Thymus (tissue), 11 donors: ENCODE measurements around the gene ERGIC3. TPM values are rescaled to one million over a fixed set of nuclear protein-coding genes. Genes with fewer than 3 reads are reported as not detected.

Experiments
- DNase-seq, 9 donors: peaks; one replicate each; pipeline ENCODE4 v3.0.0-alpha.2; 2013; ENCODE audit warnings: low spot score in 9 of 9, low read depth in 6 of 9, missing footprints in 1 of 9
- H3K27ac ChIP-seq, 2 donors: one replicate each; pipeline ENCODE4 v1.5.1; 2013; ENCODE audit warnings: control low read depth in 1 of 2, low read depth in 1 of 2, low read length in 1 of 2, mild to moderate bottlenecking in 1 of 2, moderate library complexity in 1 of 2
- H3K27me3 ChIP-seq, 2 donors: one replicate each; pipeline ENCODE4 v1.5.1; 2013; ENCODE audit warnings: low read length in 1 of 2; ENCODE audit not compliant: control insufficient read depth in 2 of 2, insufficient read depth in 1 of 2
- H3K36me3 ChIP-seq, 2 donors: one replicate each; pipeline ENCODE4 v1.5.1; 2013; ENCODE audit warnings: low read length in 1 of 2, mild to moderate bottlenecking in 1 of 2, moderate library complexity in 1 of 2; ENCODE audit not compliant: control insufficient read depth in 2 of 2, insufficient read depth in 2 of 2
- H3K4me1 ChIP-seq, 2 donors: one replicate each; pipeline ENCODE4 v1.5.1; 2013; ENCODE audit warnings: low read length in 2 of 2; ENCODE audit not compliant: control insufficient read depth in 2 of 2, insufficient read depth in 2 of 2
- H3K4me3 ChIP-seq, 2 donors: one replicate each; pipeline ENCODE4 v1.5.1; 2013; ENCODE audit warnings: low read length in 2 of 2, control low read depth in 1 of 2, mild to moderate bottlenecking in 1 of 2
- H3K9me3 ChIP-seq, 2 donors: one replicate each; pipeline ENCODE4 v1.5.1; 2013; ENCODE audit warnings: low read length in 1 of 2, mild to moderate bottlenecking in 1 of 2; ENCODE audit not compliant: control insufficient read depth in 2 of 2, insufficient read depth in 1 of 2
- WGBS: extraction: QIAGEN DNeasy Blood & Tissue Kit; methylation state at CpG from one replicate; pipeline ENCODE4 v1.1.7; 2013; 5-methylcytosine and 5-hydroxymethylcytosine counted together
- polyA plus RNA-seq: library from polyadenylated mRNA; stranded (reverse); fragments of 200-250 nt; gene quantifications from one replicate; pipeline ENCODE4 v1.2.3, GENCODE V29; 2013
- total RNA-seq: library from RNA; stranded (reverse); fragments of 120-200 nt; gene quantifications from one replicate; pipeline ENCODE4 v1.2.4, GENCODE V29; 2013
- donor health status: healthy.

The ERGIC3 gene
- total and polyA plus RNA-seq, 2 donors = 157 to 181 TPM

GRCh38 chr20:35561671-35562070 lies 19.8 kb downstream of the ERGIC3 start:
- no peaks in the 10 kb centered on the region for H3K9me3 ChIP-seq
- 85% methylated on average over 5 of the region's 5 CpGs for WGBS
- no peak overlapping the region for H3K4me3 ChIP-seq
- DNase-seq = no peak
- no peaks in the 10 kb centered on the region for H3K4me1 ChIP-seq
- H3K27me3 ChIP-seq = no peaks in the 10 kb centered on the region
- peaks cover 6 to 17% of the 10 kb centered on the region in 2 donors for H3K36me3 ChIP-seq
- no peak overlapping the region for H3K27ac ChIP-seq

GRCh38 chr20:35562541-35563110 lies 20.7 kb downstream of the ERGIC3 start:
- DNase-seq = no peak
- Histone ChIP-seq H3K9me3 (no peaks in the 10 kb centered on the region), H3K4me3 (no peak overlapping the region), H3K27me3 (no peaks in the 10 kb centered on the region), H3K27ac (no peak overlapping the region), H3K36me3 (peaks cover 0 to 8% of the 10 kb centered on the region in 2 donors), H3K4me1 (no peaks in the 10 kb centered on the region)
- WGBS = 87% methylated on average over 10 of the region's 10 CpGs

GRCh38 chr20:35563834-35564233 lies 22.0 kb downstream of the ERGIC3 start:
- H3K27me3 ChIP-seq = no peaks in the 10 kb centered on the region

GRCh38 chr20:35564905-35565304 lies 23.0 kb downstream of the ERGIC3 start:
- WGBS = 98% methylated on average over 7 of the region's 7 CpGs
- Histone ChIP-seq H3K27me3 (no peaks in the 10 kb centered on the region), H3K4me1 (no peaks in the 10 kb centered on the region), H3K4me3 (no peak overlapping the region), H3K36me3 (no peaks in the 10 kb centered on the region), H3K9me3 (no peaks in the 10 kb centered on the region), H3K27ac (no peak overlapping the region)
- DNase-seq = no peak

More at GRCh38 chr20:35563834-35564233, 22.0 kb downstream of the ERGIC3 start:
- no peaks in the 10 kb centered on the region for H3K9me3 ChIP-seq
- no peaks in the 10 kb centered on the region for H3K4me1 ChIP-seq
- no peak overlapping the region for H3K27ac ChIP-seq
- 98% methylated on average over 10 of the region's 10 CpGs for WGBS
- H3K4me3 ChIP-seq = no peak overlapping the region
- DNase-seq = no peak
- H3K36me3 ChIP-seq = peaks cover 0 to 5% of the 10 kb centered on the region in 2 donors

- no peak for DNase-seq
- Histone ChIP-seq H3K36me3 (no peaks in the 10 kb centered on the region), H3K4me3 (no peak overlapping the region), H3K27ac (no peak overlapping the region), H3K9me3 (peaks cover 1 to 9% of the 10 kb centered on the region in 2 donors), H3K4me1 (no peaks in the 10 kb centered on the region), H3K27me3 (no peaks in the 10 kb centered on the region)
- WGBS = 19% methylated on average over 2 of the region's 2 CpGs
Observed at GRCh38 chr20:35568645-35569044, 26.8 kb downstream of the ERGIC3 start.

GRCh38 chr20:35571555-35571954 lies 29.7 kb downstream of the ERGIC3 start:
- H3K4me1 ChIP-seq = no peaks in the 10 kb centered on the region
- no peaks in the 10 kb centered on the region for H3K36me3 ChIP-seq
- no peak overlapping the region for H3K4me3 ChIP-seq
- no peaks in the 10 kb centered on the region for H3K27me3 ChIP-seq
- no peak overlapping the region for H3K27ac ChIP-seq
- DNase-seq = no peak
- peaks cover 1 to 9% of the 10 kb centered on the region in 2 donors for H3K9me3 ChIP-seq

GRCh38 chr20:35572838-35573237 lies 31.0 kb downstream of the ERGIC3 start:
- H3K36me3 ChIP-seq = no peaks in the 10 kb centered on the region
- H3K27me3 ChIP-seq = no peaks in the 10 kb centered on the region
- H3K4me1 ChIP-seq = no peaks in the 10 kb centered on the region
- DNase-seq = no peak
- 94% methylated on average over 4 of the region's 4 CpGs for WGBS
- peaks cover 1 to 9% of the 10 kb centered on the region in 2 donors for H3K9me3 ChIP-seq
- no peak overlapping the region for H3K27ac ChIP-seq
- H3K4me3 ChIP-seq = no peak overlapping the region

GRCh38 chr20:35575958-35576357 lies 34.1 kb downstream of the ERGIC3 start:
- Histone ChIP-seq H3K9me3 (peaks cover 1 to 9% of the 10 kb centered on the region in 2 donors), H3K4me1 (no peaks in the 10 kb centered on the region), H3K27ac (no peak overlapping the region), H3K4me3 (no peak overlapping the region), H3K36me3 (no peaks in the 10 kb centered on the region), H3K27me3 (peaks cover 0 to 2% of the 10 kb centered on the region in 2 donors)
- WGBS = 84% methylated on average over 4 of the region's 4 CpGs
- DNase-seq = no peak

- H3K4me3 ChIP-seq = no peak overlapping the region
- DNase-seq = no peak
- peaks cover 0 to 2% of the 10 kb centered on the region in 2 donors for H3K27me3 ChIP-seq
- 80% methylated on average over 3 of the region's 3 CpGs for WGBS
- no peak overlapping the region for H3K27ac ChIP-seq
- no peaks in the 10 kb centered on the region for H3K4me1 ChIP-seq
- peaks cover 1 to 9% of the 10 kb centered on the region in 2 donors for H3K9me3 ChIP-seq
- H3K36me3 ChIP-seq = no peaks in the 10 kb centered on the region
Observed at GRCh38 chr20:35576816-35577215, 34.9 kb downstream of the ERGIC3 start.
